HL-60 (cell line): ENCODE results near the gene MYH14.

Experiments
- DNase-seq, 2 experiments: peaks; one replicate each; pipeline ENCODE4 v3.0.0-alpha.2; 2010 to 2020; ENCODE audit warnings: low read depth in 1 of 2, low spot score in 1 of 2
- H3K27ac ChIP-seq: fragments of 250-450 bp; sonication (Bioruptor Pico); replicated peaks from 2 replicates; pipeline ENCODE4 v1.5.1; 2020; ENCODE audit warnings: mild to moderate bottlenecking, moderate library complexity
- H3K27me3 ChIP-seq: fragments of 250-450 bp; sonication (Bioruptor Pico); 2 replicates; pipeline ENCODE4 v1.5.1; 2021; ENCODE audit warnings: mild to moderate bottlenecking, moderate library complexity; ENCODE audit not compliant: insufficient read depth, poor library complexity, severe bottlenecking
- H3K4me3 ChIP-seq: replicated peaks from 2 replicates; pipeline ENCODE4 v1.5.1; 2011; ENCODE audit warnings: mild to moderate bottlenecking, control low read depth, low read length; ENCODE audit not compliant: insufficient read depth
- GABPA ChIP-seq: IDR thresholded peaks from 2 replicates; pipeline ENCODE4 v1.6.1; 2012; ENCODE audit warnings: low read depth
- POLR2AphosphoS5 ChIP-seq: IDR thresholded peaks from 2 replicates; pipeline ENCODE4 v1.6.1; 2012; ENCODE audit warnings: low read depth
- SPI1 ChIP-seq: IDR thresholded peaks from 2 replicates; pipeline ENCODE4 v1.6.1; 2012; ENCODE audit warnings: low read depth, mild to moderate bottlenecking, borderline replicate concordance
- TF ChIP-seq, protein P1 (sequence below): IDR thresholded peaks from 2 replicates; pipeline ENCODE4 v1.6.1; 2012; ENCODE audit warnings: low read depth; ENCODE audit not compliant: insufficient replicate concordance
- TF ChIP-seq, protein P2 (sequence below): IDR thresholded peaks from one replicate; pipeline ENCODE4 v1.5.1; 2011; ENCODE audit warnings: low read length, control low read depth, inconsistent platforms; ENCODE audit not compliant: insufficient read depth

The MYH14 gene

DNA sequence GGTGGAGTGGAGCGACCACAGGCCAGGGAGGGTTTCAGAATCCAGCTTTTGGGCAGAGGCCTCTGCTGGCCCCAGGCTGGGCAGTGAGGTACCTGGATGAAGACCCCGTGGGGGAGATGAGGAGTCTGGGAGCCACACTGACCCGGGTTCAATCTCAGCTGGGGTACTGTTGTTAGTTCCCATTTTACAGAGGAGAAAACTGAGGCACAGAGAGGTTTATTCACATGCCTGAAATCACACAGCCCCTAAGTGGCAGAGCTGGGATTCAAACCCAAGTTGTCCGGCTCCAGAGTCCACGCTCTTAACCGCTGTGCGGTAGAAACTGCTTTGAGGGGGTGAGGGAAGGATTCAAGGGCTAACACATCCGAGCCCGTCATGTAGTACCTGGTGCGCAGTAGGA is 45.0 kb downstream of the MYH14 start:
- Histone ChIP-seq H3K4me3 (no peak overlapping the region), H3K27ac (no peak overlapping the region), H3K27me3 (no peaks in the 10 kb centered on the region)
- no peak for TF ChIP-seq POLR2AphosphoS5
- no peak for TF ChIP-seq GABPA
- TF ChIP-seq, protein P1, sequence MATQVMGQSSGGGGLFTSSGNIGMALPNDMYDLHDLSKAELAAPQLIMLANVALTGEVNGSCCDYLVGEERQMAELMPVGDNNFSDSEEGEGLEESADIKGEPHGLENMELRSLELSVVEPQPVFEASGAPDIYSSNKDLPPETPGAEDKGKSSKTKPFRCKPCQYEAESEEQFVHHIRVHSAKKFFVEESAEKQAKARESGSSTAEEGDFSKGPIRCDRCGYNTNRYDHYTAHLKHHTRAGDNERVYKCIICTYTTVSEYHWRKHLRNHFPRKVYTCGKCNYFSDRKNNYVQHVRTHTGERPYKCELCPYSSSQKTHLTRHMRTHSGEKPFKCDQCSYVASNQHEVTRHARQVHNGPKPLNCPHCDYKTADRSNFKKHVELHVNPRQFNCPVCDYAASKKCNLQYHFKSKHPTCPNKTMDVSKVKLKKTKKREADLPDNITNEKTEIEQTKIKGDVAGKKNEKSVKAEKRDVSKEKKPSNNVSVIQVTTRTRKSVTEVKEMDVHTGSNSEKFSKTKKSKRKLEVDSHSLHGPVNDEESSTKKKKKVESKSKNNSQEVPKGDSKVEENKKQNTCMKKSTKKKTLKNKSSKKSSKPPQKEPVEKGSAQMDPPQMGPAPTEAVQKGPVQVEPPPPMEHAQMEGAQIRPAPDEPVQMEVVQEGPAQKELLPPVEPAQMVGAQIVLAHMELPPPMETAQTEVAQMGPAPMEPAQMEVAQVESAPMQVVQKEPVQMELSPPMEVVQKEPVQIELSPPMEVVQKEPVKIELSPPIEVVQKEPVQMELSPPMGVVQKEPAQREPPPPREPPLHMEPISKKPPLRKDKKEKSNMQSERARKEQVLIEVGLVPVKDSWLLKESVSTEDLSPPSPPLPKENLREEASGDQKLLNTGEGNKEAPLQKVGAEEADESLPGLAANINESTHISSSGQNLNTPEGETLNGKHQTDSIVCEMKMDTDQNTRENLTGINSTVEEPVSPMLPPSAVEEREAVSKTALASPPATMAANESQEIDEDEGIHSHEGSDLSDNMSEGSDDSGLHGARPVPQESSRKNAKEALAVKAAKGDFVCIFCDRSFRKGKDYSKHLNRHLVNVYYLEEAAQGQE = no peak
- TF ChIP-seq, protein P2, sequence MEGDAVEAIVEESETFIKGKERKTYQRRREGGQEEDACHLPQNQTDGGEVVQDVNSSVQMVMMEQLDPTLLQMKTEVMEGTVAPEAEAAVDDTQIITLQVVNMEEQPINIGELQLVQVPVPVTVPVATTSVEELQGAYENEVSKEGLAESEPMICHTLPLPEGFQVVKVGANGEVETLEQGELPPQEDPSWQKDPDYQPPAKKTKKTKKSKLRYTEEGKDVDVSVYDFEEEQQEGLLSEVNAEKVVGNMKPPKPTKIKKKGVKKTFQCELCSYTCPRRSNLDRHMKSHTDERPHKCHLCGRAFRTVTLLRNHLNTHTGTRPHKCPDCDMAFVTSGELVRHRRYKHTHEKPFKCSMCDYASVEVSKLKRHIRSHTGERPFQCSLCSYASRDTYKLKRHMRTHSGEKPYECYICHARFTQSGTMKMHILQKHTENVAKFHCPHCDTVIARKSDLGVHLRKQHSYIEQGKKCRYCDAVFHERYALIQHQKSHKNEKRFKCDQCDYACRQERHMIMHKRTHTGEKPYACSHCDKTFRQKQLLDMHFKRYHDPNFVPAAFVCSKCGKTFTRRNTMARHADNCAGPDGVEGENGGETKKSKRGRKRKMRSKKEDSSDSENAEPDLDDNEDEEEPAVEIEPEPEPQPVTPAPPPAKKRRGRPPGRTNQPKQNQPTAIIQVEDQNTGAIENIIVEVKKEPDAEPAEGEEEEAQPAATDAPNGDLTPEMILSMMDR = no peak
- TF ChIP-seq SPI1 = no peak
- no peak for DNase-seq

DNA sequence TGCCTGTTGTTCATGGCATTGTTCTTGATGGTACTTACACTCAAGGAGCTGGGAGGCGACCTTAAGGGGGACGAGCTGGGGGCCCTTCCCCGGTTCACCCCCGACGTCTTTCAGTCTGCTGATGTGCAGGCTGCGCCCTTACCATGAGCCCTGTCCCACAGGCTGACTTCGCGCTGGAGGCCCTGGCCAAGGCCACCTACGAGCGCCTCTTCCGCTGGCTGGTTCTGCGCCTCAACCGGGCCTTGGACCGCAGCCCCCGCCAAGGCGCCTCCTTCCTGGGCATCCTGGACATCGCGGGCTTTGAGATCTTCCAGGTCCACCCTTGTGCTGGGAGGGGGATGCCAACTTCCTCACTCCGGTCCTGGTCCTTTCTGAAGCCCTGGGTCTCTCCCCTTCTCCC is 45.4 kb downstream of the MYH14 start:
- H3K27ac ChIP-seq = no peak overlapping the region
- TF ChIP-seq SPI1 = no peak
- no peak for DNase-seq
- no peaks in the 10 kb centered on the region for H3K27me3 ChIP-seq
- H3K4me3 ChIP-seq = no peak overlapping the region

DNA sequence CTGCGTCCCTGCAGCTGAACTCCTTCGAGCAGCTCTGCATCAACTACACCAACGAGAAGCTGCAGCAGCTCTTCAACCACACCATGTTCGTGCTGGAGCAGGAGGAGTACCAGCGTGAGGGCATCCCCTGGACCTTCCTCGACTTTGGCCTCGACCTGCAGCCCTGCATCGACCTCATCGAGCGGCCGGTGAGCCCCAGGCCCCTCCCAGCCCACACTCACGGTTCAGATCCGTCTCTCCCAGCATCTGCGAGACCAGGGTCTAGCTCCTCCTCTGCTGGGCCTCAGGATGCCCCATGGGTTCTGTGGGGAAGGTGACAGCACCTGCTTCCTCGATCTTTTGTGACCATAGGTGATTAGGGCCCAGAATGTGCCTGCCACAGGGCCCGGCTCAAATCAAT is 46.2 kb downstream of the MYH14 start:
- TF ChIP-seq, protein P1 = no peak
- TF ChIP-seq, protein P2 = no peak
- TF ChIP-seq POLR2AphosphoS5 = no peak
- no peak for TF ChIP-seq GABPA
- TF ChIP-seq SPI1 = no peak
- Histone ChIP-seq H3K27ac (no peak overlapping the region), H3K4me3 (no peak overlapping the region), H3K27me3 (no peaks in the 10 kb centered on the region)
- no peak for DNase-seq

DNA sequence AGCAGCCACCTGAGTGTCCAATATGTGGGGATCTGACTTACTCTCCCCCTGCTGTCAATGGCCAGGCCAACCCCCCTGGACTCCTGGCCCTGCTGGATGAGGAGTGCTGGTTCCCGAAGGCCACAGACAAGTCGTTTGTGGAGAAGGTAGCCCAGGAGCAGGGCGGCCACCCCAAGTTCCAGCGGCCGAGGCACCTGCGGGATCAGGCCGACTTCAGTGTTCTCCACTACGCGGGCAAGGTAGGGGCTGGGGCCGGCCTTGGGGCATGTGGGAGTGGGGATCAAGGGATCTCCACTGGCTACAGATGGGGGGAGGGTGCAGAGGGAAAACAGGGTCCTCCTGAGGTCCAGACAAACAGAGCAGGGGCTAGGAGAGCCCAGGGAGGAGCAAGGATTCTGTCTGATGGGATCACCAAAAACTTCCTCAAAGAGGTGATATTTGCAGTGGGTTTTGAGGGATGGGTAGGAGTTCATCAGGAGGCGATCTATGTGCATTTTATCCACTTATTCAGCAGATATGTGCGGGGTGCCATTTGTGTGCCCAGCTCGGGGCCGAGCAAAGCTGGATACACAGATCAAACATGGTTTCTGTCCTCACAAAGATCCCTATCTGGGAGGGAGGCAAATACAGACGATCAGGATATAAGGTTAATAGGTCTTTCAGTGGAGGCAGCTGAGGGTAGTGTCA is 47.2 kb downstream of the MYH14 start:
- no peak overlapping the region for H3K27ac ChIP-seq
- H3K4me3 ChIP-seq = no peak overlapping the region
- no peak for DNase-seq
- TF ChIP-seq POLR2AphosphoS5 = no peak
- H3K27me3 ChIP-seq = no peaks in the 10 kb centered on the region
